Mesodermal cell (in vitro differentiated cells): Measurements from ENCODE around the gene RAB11FIP4.

Experiments used
- H3K27ac ChIP-seq: 2 replicates; pipeline ENCODE4 v1.7.0; 2013; ENCODE audit warnings: mild to moderate bottlenecking, low read depth, low read length, moderate library complexity; ENCODE audit not compliant: severe bottlenecking
- H3K36me3 ChIP-seq: 2 replicates; pipeline ENCODE4 v1.7.1; 2013; ENCODE audit warnings: mild to moderate bottlenecking, low read length, moderate library complexity; ENCODE audit not compliant: control insufficient read depth, insufficient read depth
- H3K4me1 ChIP-seq: one replicate; pipeline ENCODE4 v1.7.1; 2013; ENCODE audit warnings: mild to moderate bottlenecking, low read length; ENCODE audit not compliant: insufficient read depth, control insufficient read depth, poor library complexity, severe bottlenecking
- H3K4me3 ChIP-seq: 2 replicates; pipeline ENCODE4 v1.7.0; 2013; ENCODE audit warnings: low read length, control low read depth, mild to moderate bottlenecking; ENCODE audit not compliant: insufficient read depth, poor library complexity, severe bottlenecking; ENCODE audit errors: extremely low read depth
- H3K9me3 ChIP-seq: 2 replicates; pipeline ENCODE4 v1.7.1; 2013; ENCODE audit warnings: mild to moderate bottlenecking, low read length, moderate library complexity; ENCODE audit not compliant: control insufficient read depth
- WGBS, 2 experiments: methylation state at CpG; one replicate each; pipeline ENCODE4 v1.1.5; 2013; ENCODE audit warnings: missing lambda C conversion rate in 2 of 2; ENCODE audit not compliant: insufficient coverage in 2 of 2; 5-methylcytosine and 5-hydroxymethylcytosine counted together

RAB11FIP4 gene

DNA sequence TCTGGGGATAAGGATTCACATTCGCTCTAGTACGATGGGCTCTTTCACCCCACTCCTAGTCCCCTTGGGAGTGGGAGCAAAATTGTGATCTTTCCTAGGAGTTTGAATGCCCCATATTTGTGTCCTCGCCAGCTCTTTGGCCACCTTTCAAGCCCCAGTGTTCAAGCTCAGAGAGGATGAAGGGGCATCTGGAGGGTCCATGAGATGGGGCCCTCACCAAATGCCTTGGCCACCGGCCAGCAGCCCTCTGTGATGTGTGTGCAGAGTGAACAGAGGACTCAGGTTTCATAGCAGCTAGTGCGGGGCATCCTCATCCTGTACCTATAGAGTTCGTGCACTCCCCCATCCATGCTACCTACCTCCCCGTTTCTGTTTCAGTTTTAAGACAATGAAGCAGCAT is 140.6 kb downstream of the RAB11FIP4 start:
- Histone ChIP-seq H3K36me3 (no peaks in the 10 kb centered on the region), H3K27ac (no peak overlapping the region), H3K4me3 (no peak overlapping the region), H3K9me3 (no peaks in the 10 kb centered on the region), H3K4me1 (peaks cover 12% of the 10 kb centered on the region)
- WGBS, 2 experiments = 88 to 93% methylated on average over 1 to 3 of the region's 7 CpGs

DNA sequence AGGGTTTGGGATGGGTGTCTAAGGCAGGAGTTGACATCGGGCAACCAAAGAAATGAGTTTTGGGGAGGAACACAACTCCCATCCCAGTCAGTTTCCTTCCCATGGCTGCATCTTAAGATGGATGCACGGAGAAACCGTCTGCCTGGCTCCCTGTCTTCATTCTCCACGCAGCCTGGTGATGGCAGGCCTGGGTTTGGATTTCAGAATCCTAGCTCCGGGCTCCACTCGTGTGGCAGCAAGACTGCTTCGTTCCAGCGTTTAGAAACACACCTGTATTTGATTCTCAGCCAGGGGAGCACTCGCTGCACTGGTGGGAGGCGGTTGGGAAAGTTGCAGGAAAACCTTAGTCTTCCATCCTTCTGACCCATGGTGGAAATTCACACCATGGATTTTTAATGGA is 141.1 kb downstream of the RAB11FIP4 start:
- Histone ChIP-seq H3K4me3 (no peak overlapping the region), H3K27ac (no peak overlapping the region), H3K9me3 (no peaks in the 10 kb centered on the region), H3K4me1 (peaks cover 8% of the 10 kb centered on the region), H3K36me3 (no peaks in the 10 kb centered on the region)
- 93 to 94% methylated on average over 7 to 9 of the region's 10 CpGs for WGBS, 2 experiments

DNA sequence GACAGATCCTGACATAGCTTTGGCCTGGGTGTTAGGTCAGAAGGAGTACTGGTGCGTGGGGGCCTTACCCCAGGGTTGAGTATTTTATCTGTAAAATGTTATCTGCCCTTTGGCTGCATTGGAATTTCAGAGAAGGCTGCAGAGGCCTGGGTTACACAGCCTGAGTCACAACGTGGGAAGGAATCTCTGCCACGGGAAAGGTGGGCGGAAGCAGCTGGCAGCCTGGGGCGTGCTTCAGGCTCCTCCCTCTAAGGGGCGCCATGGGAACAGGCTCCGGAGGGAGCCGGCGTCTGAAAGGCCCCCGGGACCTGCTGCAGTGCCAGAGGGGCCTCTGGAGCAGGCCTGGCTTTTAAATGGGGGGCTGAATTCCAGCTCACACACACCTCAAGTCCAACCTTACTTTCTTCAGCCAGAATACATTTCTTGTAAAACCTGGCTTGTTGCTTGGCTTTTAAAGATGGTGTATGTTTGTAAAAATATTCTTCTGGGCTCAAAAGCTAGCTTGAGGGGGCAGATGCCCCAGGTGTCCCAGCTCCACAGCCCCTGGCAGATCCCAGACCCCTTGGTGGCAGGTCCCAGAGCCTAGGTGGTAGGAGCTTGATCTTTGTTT is 142.2 kb downstream of the RAB11FIP4 start:
- Histone ChIP-seq H3K27ac (peak overlapping the region; percentile 38), H3K9me3 (no peaks in the 10 kb centered on the region), H3K4me1 (no peaks in the 10 kb centered on the region), H3K4me3 (no peak overlapping the region), H3K36me3 (no peaks in the 10 kb centered on the region)
- 26 to 28% methylated on average over 6 of the region's 10 CpGs for WGBS, 2 experiments

DNA sequence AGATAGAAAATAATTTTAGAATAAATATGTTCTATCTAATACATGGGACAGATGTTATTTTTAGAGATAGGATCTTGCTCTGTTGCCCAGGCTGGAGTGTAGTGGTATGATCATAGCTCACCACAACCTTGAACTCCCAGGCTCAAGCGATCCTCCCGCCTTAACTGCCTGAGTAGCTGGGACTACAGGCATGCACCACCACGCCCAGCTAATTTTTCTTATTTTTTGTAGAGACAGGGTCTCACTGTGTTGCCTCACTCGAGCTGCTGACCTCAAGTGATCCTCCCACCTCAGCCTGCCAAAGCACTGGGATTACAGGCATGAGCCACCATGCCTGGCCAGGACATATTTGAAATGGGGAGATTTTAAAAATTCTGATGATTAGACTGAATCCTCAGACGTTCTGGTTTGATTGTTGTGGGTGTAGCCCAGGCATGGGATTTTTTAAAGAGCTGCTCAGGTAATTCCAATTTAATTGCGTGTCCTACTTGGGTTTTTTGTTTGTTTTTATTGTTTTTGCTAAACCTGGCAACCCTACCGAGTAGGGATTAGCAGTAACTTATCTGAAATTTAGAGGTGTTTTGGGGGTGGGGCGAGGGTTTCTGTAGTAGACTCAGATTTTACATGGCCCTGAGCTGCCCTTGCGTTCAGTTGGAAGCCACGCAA is 142.9 kb downstream of the RAB11FIP4 start:
- H3K27ac ChIP-seq = no peak overlapping the region
- no peak overlapping the region for H3K4me3 ChIP-seq
- no peaks in the 10 kb centered on the region for H3K36me3 ChIP-seq
- H3K9me3 ChIP-seq = no peaks in the 10 kb centered on the region
- 85 to 89% methylated on average over 7 to 10 of the region's 10 CpGs for WGBS, 2 experiments
- no peaks in the 10 kb centered on the region for H3K4me1 ChIP-seq

DNA sequence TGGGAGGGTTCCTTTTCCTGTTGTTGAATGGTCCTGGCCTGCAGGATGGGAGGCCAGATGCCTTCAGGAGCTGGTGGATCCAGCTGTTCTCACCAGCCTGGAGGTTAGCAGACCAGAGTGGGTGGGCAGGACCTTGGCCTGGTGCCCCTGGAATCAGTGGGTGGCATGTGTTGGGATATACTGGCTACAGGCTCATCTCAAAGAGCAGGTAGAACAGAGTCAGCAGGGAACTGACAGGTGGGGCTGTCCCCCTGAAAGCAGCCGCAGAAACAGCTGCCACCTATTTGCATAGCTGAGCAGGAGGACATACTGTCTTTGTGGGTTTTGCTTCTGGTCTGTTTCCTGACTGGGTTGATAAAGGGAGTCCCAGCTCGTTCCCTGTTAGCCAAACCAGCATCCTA is 144.1 kb downstream of the RAB11FIP4 start:
- 40% methylated on average over 1 of the region's 2 CpGs; no CpG with 5 or more reads in 1 of the 2 experiments for WGBS, 2 experiments
- Histone ChIP-seq H3K4me3 (no peak overlapping the region), H3K4me1 (no peaks in the 10 kb centered on the region), H3K36me3 (no peaks in the 10 kb centered on the region), H3K9me3 (no peaks in the 10 kb centered on the region), H3K27ac (no peak overlapping the region)

DNA sequence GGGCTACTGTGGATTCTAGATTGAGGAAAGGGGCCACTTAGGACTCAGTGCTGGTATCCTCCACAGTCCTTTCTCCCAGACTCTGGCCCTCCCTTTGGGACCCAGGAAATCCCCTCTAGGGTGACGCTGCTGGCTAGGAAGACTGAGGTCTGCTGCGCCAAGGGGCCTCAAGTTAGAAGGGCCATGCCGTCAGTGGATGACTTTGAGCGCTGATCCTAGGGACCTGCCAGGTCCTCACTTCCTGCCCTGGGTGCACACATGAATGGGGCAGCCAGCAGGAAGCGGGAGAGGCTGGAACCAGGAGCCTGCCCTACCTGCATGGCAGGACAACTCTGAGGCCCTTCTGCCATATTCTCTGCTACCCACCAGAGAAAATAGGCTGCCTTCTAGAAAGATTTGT is 145.0 kb downstream of the RAB11FIP4 start:
- H3K9me3 ChIP-seq = no peaks in the 10 kb centered on the region
- no peaks in the 10 kb centered on the region for H3K4me1 ChIP-seq
- no peak overlapping the region for H3K4me3 ChIP-seq
- no peak overlapping the region for H3K27ac ChIP-seq
- 94 to 98% methylated on average over 4 to 5 of the region's 5 CpGs for WGBS, 2 experiments
- H3K36me3 ChIP-seq = no peaks in the 10 kb centered on the region

DNA sequence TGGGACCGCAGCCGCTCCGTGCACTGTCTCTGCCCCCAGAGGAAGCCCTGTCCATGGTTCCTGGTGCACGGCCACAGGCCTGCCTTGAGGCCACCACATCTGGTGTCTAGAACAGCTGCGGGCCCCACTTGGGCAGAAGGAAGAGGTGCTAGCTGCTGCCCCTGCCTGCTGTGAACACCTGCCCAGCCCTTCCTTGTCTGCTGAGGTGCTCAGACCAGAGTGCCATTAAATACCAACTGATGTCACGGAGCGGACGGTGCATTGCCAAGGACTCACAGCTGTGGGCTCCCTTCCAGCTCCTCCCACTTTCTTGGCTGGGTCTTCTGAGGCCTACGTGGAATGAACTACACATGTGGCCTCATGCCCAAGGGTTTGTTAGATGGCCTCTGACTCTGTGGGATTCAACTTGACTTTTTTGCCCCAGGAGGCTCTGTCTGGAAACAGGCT is 146.1 kb downstream of the RAB11FIP4 start:
- Histone ChIP-seq H3K36me3 (no peaks in the 10 kb centered on the region), H3K9me3 (no peaks in the 10 kb centered on the region), H3K4me3 (no peak overlapping the region), H3K4me1 (no peaks in the 10 kb centered on the region), H3K27ac (no peak overlapping the region)
- 82 to 84% methylated on average over 8 to 9 of the region's 9 CpGs for WGBS, 2 experiments

DNA sequence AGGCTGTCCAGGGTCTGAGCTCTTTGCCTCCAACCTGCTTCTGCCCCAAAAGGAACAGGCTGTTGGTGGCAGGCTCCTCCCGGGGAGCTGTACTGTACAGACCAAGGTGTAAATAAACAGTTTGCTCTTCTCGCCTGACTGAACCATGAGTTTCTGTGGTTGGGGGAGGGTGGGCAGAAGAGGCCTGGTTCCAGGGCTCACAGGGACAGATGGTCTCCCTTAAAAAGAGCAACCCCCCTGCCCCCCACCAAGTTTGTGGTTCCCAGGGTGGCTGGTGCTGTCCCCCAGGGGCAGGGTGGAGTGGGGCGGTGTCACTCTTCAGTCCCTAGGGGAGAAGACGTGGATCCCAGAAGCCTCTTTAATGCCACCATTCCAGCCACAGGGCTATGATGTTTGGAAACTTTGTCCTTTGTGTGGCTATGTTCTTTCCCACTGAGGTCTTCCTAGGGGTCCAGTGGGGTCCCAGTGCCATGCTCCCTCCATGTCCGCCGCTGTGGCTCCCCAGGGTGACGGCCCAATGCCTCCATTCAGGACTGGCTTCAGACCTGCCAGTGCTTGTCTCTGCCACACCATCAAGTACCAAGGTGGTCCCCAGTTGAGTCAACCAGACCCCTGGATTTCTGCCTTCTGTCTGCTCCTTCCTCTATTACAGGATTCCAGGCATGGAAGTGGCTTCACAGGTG is 146.7 kb downstream of the RAB11FIP4 start:
- Histone ChIP-seq H3K4me3 (no peak overlapping the region), H3K27ac (no peak overlapping the region), H3K36me3 (no peaks in the 10 kb centered on the region), H3K4me1 (no peaks in the 10 kb centered on the region), H3K9me3 (no peaks in the 10 kb centered on the region)
- 80 to 100% methylated on average over 4 to 7 of the region's 7 CpGs for WGBS, 2 experiments

DNA sequence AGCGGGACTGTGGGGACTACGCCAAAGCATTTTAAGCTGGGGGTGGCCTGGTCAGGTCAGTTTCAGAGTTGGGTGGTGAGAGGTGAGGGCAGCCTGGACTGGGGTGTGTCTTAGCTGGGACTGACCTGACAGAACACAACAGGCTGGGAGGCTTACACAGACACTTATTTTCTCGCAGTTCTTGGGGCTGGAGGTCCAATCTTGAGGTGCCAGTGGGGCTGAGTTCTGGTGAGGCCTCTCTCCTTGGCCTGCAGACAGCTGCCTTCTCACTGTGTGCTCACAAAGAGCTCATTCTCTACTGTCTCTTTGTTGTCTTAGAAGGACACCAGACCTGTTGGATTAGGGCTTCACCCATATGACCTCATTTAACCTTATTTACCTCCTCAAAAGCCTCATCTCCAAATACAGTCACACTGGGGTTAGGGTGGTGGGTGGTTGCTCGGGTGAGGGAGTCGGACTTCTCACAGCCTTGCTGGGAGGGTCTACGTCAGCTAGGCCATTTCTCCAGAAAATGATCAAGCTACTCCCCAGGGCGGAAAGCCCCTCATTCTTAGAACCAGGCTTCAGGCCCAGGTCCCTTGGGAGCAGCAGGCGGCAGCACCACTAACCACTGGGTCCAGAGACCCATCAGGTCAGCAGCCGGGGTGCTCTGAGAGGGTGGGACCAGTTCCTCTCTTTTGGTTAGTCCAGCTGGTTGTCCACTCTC is 149.3 kb downstream of the RAB11FIP4 start:
- no peaks in the 10 kb centered on the region for H3K9me3 ChIP-seq
- no peak overlapping the region for H3K27ac ChIP-seq
- no peaks in the 10 kb centered on the region for H3K36me3 ChIP-seq
- no peaks in the 10 kb centered on the region for H3K4me1 ChIP-seq
- 95 to 98% methylated on average over 5 to 8 of the region's 9 CpGs for WGBS, 2 experiments
- no peak overlapping the region for H3K4me3 ChIP-seq

DNA sequence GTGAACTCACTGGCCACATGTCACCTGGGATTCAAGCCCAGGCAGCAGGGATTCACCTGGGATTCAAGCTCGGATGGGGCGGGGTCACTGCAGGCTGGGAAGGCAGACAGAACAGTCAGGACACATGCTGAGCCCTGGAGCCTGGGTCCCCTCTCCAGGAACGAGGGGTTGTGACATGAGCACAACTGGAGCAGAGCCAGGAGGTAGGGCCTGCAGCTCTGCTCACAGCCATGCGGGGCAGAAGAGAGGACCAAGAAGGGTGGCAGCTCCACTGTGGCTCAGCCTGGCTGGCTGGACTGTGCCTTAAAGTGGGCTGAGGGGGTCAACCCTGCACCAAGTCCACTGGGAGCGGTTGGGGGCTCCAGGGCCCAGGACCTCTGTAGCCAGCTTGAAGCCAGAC is 150.1 kb downstream of the RAB11FIP4 start:
- WGBS, 2 experiments = 79 to 82% methylated on average over 5 of the region's 5 CpGs
- Histone ChIP-seq H3K4me1 (no peaks in the 10 kb centered on the region), H3K36me3 (no peaks in the 10 kb centered on the region)

More for the DNA sequence above, 150.1 kb downstream of the RAB11FIP4 start:
- H3K4me3 ChIP-seq = no peak overlapping the region
- no peaks in the 10 kb centered on the region for H3K9me3 ChIP-seq
- no peak overlapping the region for H3K27ac ChIP-seq
